GM23338 (cell line): ENCODE results near the gene GRM5. TPM values are rescaled to one million over a fixed set of nuclear protein-coding genes. Genes with fewer than 3 reads are reported as not detected.

Source experiments
- ATAC-seq: fragments of 200-7000 bp; cut with Tn5 transposase; 3 replicates; pipeline ENCODE4 v1.9.1; 2020
- DNase-seq: peaks from one replicate; pipeline ENCODE4 v3.0.0-alpha.2; 2015; ENCODE audit warnings: low spot score
- H2AFZ ChIP-seq: fragments of 200-600 bp; sonication (generic); 2 replicates; pipeline ENCODE4 v1.8.0; 2016; ENCODE audit warnings: antibody characterized with exemption, mild to moderate bottlenecking, moderate library complexity
- H3F3A ChIP-seq: fragments of 200-600 bp; sonication (generic); replicated peaks from 2 replicates; pipeline ENCODE4 v1.8.0; 2017; ENCODE audit warnings: antibody characterized with exemption, mixed run types, low read depth
- H3K27ac ChIP-seq: fragments of 200-600 bp; sonication (generic); 2 replicates; pipeline ENCODE4 v1.6.1; 2016; ENCODE audit warnings: low read depth
- H3K27me3 ChIP-seq: fragments of 200-600 bp; sonication (generic); 2 replicates; pipeline ENCODE4 v1.8.0; 2016; ENCODE audit warnings: mild to moderate bottlenecking, mixed run types, moderate library complexity; ENCODE audit not compliant: insufficient read depth
- H3K36me3 ChIP-seq: fragments of 200-600 bp; sonication (generic); 2 replicates; pipeline ENCODE4 v1.8.0; 2016; ENCODE audit warnings: mild to moderate bottlenecking; ENCODE audit not compliant: insufficient read depth
- H3K4me1 ChIP-seq: fragments of 200-600 bp; sonication (generic); 2 replicates; pipeline ENCODE4 v1.8.0; 2016; ENCODE audit warnings: mild to moderate bottlenecking, moderate library complexity; ENCODE audit not compliant: insufficient read depth
- H3K4me2 ChIP-seq: fragments of 200-600 bp; sonication (generic); 2 replicates; pipeline ENCODE4 v1.7.1; 2017; ENCODE audit warnings: mixed run types
- H3K4me3 ChIP-seq: fragments of 200-600 bp; sonication (generic); 2 replicates; pipeline ENCODE4 v1.6.1; 2016; ENCODE audit warnings: mixed run types
- H3K79me2 ChIP-seq: fragments of 200-600 bp; sonication (generic); replicated peaks from 2 replicates; pipeline ENCODE4 v1.8.0; 2017; ENCODE audit warnings: mild to moderate bottlenecking; ENCODE audit not compliant: insufficient read depth
- H3K9me2 ChIP-seq: fragments of 200-600 bp; sonication (generic); 2 replicates; pipeline ENCODE4 v1.8.0; 2017; ENCODE audit not compliant: insufficient read depth
- H4K20me1 ChIP-seq: fragments of 200-600 bp; sonication (generic); replicated peaks from 2 replicates; pipeline ENCODE4 v1.8.0; 2017; ENCODE audit warnings: mild to moderate bottlenecking; ENCODE audit not compliant: insufficient read depth
- H3K27ac Mint-ChIP-seq: 2 replicates; pipeline ENCODE4 v1.8.0; 2020; ENCODE audit warnings: inconsistent platforms, mild to moderate bottlenecking, moderate library complexity, mixed read lengths
- H3K27me3 Mint-ChIP-seq: 3 replicates; pipeline ENCODE4 v1.8.0; 2022; ENCODE audit warnings: low read depth, mild to moderate bottlenecking, moderate library complexity, mixed read lengths, inconsistent platforms; ENCODE audit not compliant: insufficient read depth, poor library complexity
- H3K36me3 Mint-ChIP-seq: 3 replicates; pipeline ENCODE4 v1.8.0; 2021; ENCODE audit warnings: low read depth, mild to moderate bottlenecking, inconsistent platforms, moderate library complexity, mixed read lengths
- H3K4me1 Mint-ChIP-seq: 3 replicates; pipeline ENCODE4 v1.8.0; 2020; ENCODE audit warnings: mild to moderate bottlenecking, inconsistent platforms, mixed read lengths
- H3K4me3 Mint-ChIP-seq: 3 replicates; pipeline ENCODE4 v1.8.0; 2021; ENCODE audit warnings: moderate library complexity, mild to moderate bottlenecking, inconsistent platforms, mixed read lengths
- H3K9me3 Mint-ChIP-seq: 3 replicates; pipeline ENCODE4 v1.8.0; 2020; ENCODE audit warnings: moderate library complexity, mild to moderate bottlenecking, inconsistent platforms, mixed read lengths
- CREB1 ChIP-seq: fragments of 250-450 bp; sonication (Bioruptor Pico); IDR thresholded peaks from 2 replicates; pipeline ENCODE4 v1.5.0; 2020; ENCODE audit warnings: low read depth, mild to moderate bottlenecking, moderate library complexity
- EZH2 ChIP-seq: fragments of 200-600 bp; sonication (generic); IDR thresholded peaks from one replicate; pipeline ENCODE4 v1.8.0; 2017; ENCODE audit warnings: antibody characterized with exemption, mild to moderate bottlenecking, low read depth; ENCODE audit not compliant: unreplicated experiment
- JUNB ChIP-seq: IDR thresholded peaks from one replicate; pipeline ENCODE4 v1.6.1; 2016; ENCODE audit warnings: antibody characterized with exemption; ENCODE audit not compliant: unreplicated experiment
- NANOG ChIP-seq: IDR thresholded peaks from 2 replicates; pipeline ENCODE4 v1.6.1; 2016; ENCODE audit warnings: antibody characterized with exemption, borderline replicate concordance
- STAT1 ChIP-seq: IDR thresholded peaks from one replicate; pipeline ENCODE4 v1.6.1; 2016; ENCODE audit warnings: antibody characterized with exemption; ENCODE audit not compliant: unreplicated experiment
- ZNF331 ChIP-seq: fragments of 250-450 bp; sonication (Bioruptor Pico); IDR thresholded peaks from 2 replicates; pipeline ENCODE4 v1.5.0; 2020; ENCODE audit warnings: low read depth, mild to moderate bottlenecking, moderate library complexity
- polyA plus RNA-seq: library from polyadenylated mRNA; unstranded; fragments of >200 nt; fragmentation: Nextera tagmentation; extraction: Ambion mirVana; gene quantifications from 2 replicates; pipeline ENCODE4 v1.2.1, GENCODE V29; 2016
- total RNA-seq: library from RNA; depleted of rRNA; stranded (reverse); fragments of >200 nt; shearing (Covaris generic); gene quantifications from 2 replicates; pipeline ENCODE4 v1.2.3, GENCODE V29; 2014
- TF ChIP-seq, protein P1 (sequence below): IDR thresholded peaks from 2 replicates; pipeline ENCODE4 v1.6.1; 2016; ENCODE audit warnings: antibody characterized with exemption
- TF ChIP-seq, protein P2 (sequence below): IDR thresholded peaks from one replicate; pipeline ENCODE4 v1.6.1; 2018; ENCODE audit warnings: antibody characterized with exemption; ENCODE audit not compliant: unreplicated experiment
- TF ChIP-seq, protein P3 (sequence below), 2 experiments: fragments of 200-600 bp in 1 of 2; sonication (generic) in 1 of 2; conservative IDR thresholded peaks; 2 replicates each; pipeline versions ENCODE4 v1.5.1 to v1.6.1; 2016 to 2017; ENCODE audit warnings: antibody characterized with exemption in 2 of 2, low read depth in 2 of 2, mild to moderate bottlenecking in 2 of 2, moderate library complexity in 1 of 2

The GRM5 gene
- total and polyA plus RNA-seq, 2 experiments from 2014 or later, result 0.23 to 0.45 TPM

DNA sequence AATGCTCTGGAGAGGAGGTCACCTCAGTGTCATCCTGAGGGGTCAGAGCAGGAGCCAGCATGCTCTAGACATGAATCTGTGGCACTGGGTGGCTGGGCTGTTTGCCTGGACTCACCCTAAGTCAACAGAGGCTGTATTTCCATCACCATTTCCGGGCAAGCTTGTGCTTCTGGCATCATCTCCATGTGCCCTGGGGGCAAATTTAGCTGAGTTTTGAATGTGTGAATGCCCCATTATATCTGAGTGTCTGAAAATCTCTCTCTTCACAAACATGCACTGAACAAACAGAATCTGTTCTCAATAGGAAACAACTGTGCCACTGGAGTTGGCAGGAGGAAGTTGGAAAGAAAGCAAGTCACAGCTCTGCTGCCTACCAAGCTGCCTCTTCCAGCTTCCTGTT lies 356.2 kb downstream of the GRM5 start (continued):
- TF ChIP-seq, protein P1, sequence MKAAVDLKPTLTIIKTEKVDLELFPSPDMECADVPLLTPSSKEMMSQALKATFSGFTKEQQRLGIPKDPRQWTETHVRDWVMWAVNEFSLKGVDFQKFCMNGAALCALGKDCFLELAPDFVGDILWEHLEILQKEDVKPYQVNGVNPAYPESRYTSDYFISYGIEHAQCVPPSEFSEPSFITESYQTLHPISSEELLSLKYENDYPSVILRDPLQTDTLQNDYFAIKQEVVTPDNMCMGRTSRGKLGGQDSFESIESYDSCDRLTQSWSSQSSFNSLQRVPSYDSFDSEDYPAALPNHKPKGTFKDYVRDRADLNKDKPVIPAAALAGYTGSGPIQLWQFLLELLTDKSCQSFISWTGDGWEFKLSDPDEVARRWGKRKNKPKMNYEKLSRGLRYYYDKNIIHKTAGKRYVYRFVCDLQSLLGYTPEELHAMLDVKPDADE, result no peak
- TF ChIP-seq CREB1 (CRISPR knock-in tag) (no peak), ZNF331 (no peak)

DNA sequence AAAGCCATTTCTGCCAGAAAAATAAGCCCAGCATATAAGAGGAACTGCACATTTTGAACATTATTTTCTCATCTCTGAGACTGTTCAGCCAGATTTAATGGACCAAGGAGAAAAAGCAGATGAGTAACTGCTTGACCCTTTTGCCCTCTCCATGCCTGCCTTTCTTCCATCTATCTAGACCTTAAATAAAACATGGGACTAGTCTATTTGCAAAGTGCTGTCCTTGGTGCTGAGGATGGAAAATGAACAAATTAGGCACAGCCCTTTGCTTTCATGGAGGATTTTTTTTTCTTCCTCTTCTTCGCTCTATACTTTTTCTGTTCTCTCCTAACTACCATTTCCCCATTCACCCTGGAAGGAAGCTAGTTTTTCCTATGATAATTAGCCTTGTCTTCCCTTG lies 361.3 kb downstream of the GRM5 start:
- Histone ChIP-seq H3F3A (no peaks in the 10 kb centered on the region), H3K9me2 (peaks cover 8% of the 10 kb centered on the region; the same call in 1 of the 2 replicates), H3K4me2 (no peak overlapping the region), H3K27ac (no peak overlapping the region), H2AFZ (no peak overlapping the region), H4K20me1 (no peaks in the 10 kb centered on the region), H3K27me3 (no peaks in the 10 kb centered on the region), H3K79me2 (no peaks in the 10 kb centered on the region), H3K4me1 (no peaks in the 10 kb centered on the region), H3K36me3 (no peaks in the 10 kb centered on the region), H3K4me3 (no peak overlapping the region)
- no peak for ATAC-seq
- no peak overlapping the region for H3K27ac Mint-ChIP-seq
- H3K9me3 Mint-ChIP-seq, result no peaks in the 10 kb centered on the region
- DNase-seq, result peak; percentile 43
- H3K4me3 Mint-ChIP-seq, result no peak overlapping the region
- H3K4me1 Mint-ChIP-seq, result peaks cover 6% of the 10 kb centered on the region; the same call in 2 of the 3 replicates
- no peaks in the 10 kb centered on the region for H3K27me3 Mint-ChIP-seq
- H3K36me3 Mint-ChIP-seq, result no peaks in the 10 kb centered on the region
- TF ChIP-seq EZH2, result no peak
- TF ChIP-seq, protein P2, sequence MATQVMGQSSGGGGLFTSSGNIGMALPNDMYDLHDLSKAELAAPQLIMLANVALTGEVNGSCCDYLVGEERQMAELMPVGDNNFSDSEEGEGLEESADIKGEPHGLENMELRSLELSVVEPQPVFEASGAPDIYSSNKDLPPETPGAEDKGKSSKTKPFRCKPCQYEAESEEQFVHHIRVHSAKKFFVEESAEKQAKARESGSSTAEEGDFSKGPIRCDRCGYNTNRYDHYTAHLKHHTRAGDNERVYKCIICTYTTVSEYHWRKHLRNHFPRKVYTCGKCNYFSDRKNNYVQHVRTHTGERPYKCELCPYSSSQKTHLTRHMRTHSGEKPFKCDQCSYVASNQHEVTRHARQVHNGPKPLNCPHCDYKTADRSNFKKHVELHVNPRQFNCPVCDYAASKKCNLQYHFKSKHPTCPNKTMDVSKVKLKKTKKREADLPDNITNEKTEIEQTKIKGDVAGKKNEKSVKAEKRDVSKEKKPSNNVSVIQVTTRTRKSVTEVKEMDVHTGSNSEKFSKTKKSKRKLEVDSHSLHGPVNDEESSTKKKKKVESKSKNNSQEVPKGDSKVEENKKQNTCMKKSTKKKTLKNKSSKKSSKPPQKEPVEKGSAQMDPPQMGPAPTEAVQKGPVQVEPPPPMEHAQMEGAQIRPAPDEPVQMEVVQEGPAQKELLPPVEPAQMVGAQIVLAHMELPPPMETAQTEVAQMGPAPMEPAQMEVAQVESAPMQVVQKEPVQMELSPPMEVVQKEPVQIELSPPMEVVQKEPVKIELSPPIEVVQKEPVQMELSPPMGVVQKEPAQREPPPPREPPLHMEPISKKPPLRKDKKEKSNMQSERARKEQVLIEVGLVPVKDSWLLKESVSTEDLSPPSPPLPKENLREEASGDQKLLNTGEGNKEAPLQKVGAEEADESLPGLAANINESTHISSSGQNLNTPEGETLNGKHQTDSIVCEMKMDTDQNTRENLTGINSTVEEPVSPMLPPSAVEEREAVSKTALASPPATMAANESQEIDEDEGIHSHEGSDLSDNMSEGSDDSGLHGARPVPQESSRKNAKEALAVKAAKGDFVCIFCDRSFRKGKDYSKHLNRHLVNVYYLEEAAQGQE, result peak; percentile 76
- TF ChIP-seq, protein P1, result no peak
- TF ChIP-seq JUNB, result no peak
- TF ChIP-seq, protein P3, sequence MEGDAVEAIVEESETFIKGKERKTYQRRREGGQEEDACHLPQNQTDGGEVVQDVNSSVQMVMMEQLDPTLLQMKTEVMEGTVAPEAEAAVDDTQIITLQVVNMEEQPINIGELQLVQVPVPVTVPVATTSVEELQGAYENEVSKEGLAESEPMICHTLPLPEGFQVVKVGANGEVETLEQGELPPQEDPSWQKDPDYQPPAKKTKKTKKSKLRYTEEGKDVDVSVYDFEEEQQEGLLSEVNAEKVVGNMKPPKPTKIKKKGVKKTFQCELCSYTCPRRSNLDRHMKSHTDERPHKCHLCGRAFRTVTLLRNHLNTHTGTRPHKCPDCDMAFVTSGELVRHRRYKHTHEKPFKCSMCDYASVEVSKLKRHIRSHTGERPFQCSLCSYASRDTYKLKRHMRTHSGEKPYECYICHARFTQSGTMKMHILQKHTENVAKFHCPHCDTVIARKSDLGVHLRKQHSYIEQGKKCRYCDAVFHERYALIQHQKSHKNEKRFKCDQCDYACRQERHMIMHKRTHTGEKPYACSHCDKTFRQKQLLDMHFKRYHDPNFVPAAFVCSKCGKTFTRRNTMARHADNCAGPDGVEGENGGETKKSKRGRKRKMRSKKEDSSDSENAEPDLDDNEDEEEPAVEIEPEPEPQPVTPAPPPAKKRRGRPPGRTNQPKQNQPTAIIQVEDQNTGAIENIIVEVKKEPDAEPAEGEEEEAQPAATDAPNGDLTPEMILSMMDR (conservative IDR thresholded peaks at IDR 0.05; ENCODE audit: low read depth in 2 of 2), result no peak
- TF ChIP-seq CREB1 (CRISPR knock-in tag), result no peak
- no peak for TF ChIP-seq NANOG
- TF ChIP-seq STAT1, result no peak
